Ovary (tissue), 3 donors: ENCODE measurements around the gene MYO5B.

ENCODE experiments used
- EP300 ChIP-seq: sonication (generic); formaldehyde crosslinking; IDR thresholded peaks from one replicate; pipeline ENCODE4 v1.6.1; 2017; ENCODE audit warnings: antibody characterized with exemption
- POLR2A ChIP-seq: fragments of 450-650 bp; IDR thresholded peaks from one replicate; pipeline ENCODE4 v1.6.1; 2017; ENCODE audit warnings: antibody characterized with exemption, mild to moderate bottlenecking, moderate library complexity
- TF ChIP-seq, protein P1 (sequence below), 3 donors: fragments of 450-650 bp in 2 of 3; fragments of 200-600 bp in 1 of 3; IDR thresholded peaks; one replicate each; pipeline versions ENCODE4 v1.5.1 to v1.8.0; 2016 to 2022; ENCODE audit warnings: antibody characterized with exemption in 3 of 3, mild to moderate bottlenecking in 1 of 3
- donor health status: DM: no; HTN: no; CAD: no.

DNA sequence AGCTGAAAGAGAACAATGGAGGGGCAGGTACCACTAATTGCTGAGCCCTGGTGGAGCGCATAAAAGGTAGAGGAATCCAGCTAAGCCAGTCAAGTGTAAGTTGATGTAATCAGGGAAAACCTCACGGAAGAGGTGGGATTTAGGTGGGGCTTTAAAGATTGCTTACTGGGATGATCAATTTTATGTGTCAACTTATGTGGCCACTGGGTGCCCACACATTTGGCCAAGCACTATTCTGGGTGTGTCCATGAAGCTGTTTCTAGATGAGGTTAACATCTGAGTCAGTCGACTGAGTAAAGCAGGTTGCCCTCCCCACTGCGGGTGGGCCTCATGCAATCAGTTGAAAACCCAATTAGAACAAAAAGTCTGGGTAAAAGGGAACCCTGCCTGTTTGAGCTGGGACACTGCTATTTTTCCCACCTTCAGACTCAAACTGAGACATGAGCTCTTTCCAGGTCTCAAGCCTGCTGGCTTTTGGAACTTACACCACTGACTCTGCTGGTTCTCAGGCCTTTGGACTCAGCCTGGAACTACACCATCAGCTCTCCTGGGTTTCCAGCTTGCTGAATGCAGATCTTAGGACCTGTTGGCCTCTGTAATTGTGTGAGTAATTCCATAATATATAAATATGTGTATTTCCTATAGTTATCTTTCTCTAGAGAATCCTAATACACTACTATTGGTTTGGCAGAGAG lies 67.3 kb downstream of the MYO5B start:
- TF ChIP-seq, protein P1, sequence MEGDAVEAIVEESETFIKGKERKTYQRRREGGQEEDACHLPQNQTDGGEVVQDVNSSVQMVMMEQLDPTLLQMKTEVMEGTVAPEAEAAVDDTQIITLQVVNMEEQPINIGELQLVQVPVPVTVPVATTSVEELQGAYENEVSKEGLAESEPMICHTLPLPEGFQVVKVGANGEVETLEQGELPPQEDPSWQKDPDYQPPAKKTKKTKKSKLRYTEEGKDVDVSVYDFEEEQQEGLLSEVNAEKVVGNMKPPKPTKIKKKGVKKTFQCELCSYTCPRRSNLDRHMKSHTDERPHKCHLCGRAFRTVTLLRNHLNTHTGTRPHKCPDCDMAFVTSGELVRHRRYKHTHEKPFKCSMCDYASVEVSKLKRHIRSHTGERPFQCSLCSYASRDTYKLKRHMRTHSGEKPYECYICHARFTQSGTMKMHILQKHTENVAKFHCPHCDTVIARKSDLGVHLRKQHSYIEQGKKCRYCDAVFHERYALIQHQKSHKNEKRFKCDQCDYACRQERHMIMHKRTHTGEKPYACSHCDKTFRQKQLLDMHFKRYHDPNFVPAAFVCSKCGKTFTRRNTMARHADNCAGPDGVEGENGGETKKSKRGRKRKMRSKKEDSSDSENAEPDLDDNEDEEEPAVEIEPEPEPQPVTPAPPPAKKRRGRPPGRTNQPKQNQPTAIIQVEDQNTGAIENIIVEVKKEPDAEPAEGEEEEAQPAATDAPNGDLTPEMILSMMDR (IDR thresholded peaks at IDR 0.05): no peak
- TF ChIP-seq EP300 (no peak), POLR2A (no peak)
